GM19395 (cell line): ENCODE results near the gene TP73.

Source experiments
- ATAC-seq: cut with Tn5 transposase; IDR thresholded peaks from one replicate; pipeline ENCODE4 v1.9.1; 2021; ENCODE audit warnings: mild to moderate bottlenecking, moderate library complexity; ENCODE audit not compliant: unreplicated experiment

Gene TP73

DNA sequence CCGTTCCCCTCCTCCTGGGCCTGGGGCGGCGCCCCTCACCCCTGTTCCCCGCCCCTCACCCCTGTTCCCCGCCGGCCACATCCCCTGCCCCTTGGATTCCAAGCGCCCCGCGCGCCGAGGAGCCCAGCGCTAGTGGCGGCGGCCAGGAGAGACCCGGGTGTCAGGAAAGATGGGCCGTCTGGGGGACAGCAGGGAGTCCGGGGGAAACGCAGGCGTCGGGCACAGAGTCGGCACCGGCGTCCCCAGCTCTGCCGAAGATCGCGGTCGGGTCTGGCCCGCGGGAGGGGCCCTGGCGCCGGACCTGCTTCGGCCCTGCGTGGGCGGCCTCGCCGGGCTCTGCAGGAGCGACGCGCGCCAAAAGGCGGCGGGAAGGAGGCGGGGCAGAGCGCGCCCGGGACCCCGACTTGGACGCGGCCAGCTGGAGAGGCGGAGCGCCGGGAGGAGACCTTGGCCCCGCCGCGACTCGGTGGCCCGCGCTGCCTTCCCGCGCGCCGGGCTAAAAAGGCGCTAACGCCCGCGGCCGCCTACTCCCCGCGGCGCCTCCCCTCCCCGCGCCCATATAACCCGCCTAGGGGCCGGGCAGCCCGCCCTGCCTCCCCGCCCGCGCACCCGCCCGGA is at the start of gene TP73:
Gene TP73 (plus strand): TSS at position 587 of the 618 bp plus-strand sequence. CDS start 29,850 bp downstream, outside the sequence.
- ATAC-seq = no peak

DNA sequence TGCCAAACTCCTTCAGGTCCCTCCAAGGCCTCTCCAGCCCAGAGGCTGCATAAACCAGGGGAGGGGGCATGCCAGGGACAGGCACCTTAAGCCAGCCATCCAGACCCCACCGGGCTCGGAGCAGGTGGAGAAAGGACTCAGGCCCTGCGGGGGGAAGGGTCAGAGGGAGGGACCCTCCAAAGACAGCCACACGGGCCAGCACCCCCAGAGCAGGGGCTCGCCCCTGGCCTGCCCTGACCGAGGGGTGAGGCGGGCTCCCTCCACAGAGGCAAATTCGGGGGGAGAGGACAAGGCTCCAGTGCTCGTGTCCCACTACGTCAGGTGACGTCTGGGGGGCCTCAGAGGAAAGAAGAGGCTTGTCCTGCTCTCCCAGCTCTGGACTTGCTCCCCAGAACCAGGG is 49.2 kb upstream of the TP73 start:
- ATAC-seq = no peak

DNA sequence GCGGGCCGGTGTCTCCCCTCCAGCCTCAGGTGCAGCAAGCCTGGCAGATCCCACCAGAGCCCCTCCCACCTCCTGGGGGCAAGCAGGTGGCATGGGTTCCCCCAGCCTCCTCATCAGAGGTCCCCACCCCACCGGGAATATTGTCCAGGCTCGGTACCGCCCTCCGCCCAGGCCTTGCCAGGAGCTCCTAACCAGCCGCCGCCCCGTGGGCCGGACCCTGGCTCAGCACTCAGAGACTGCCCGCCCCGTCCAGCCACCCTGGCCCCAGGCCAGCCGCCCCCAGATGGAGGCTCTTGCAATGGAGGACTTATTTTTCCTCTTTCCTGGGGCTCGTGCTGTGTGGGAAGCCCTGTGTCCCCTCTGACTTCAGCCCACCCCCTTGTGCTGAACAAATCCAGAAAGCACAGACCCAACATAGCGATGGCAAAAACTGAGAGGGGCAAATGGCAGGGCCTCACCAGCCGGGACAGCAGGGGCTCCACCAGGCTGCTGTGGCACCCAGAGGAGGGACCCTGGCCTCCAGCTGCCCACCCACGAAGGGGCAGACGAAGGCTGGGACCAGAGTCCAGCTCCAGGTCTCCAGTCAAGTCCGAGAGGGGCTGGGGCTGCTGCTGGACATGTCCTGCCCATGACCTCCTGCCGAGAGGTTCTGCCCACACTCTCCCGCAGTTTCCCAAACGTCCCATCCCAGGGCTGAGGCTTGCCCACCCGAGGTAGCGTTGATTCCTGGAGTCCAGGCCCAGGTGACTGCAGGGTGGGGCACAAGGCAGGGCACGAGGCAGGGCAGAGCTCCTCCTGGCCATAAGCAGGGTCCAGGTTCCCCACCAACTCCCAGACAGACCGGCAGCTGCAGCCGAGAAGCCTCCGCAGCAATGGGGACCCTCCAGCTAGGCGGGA is 48.5 kb upstream of the TP73 start:
- ATAC-seq = no peak

DNA sequence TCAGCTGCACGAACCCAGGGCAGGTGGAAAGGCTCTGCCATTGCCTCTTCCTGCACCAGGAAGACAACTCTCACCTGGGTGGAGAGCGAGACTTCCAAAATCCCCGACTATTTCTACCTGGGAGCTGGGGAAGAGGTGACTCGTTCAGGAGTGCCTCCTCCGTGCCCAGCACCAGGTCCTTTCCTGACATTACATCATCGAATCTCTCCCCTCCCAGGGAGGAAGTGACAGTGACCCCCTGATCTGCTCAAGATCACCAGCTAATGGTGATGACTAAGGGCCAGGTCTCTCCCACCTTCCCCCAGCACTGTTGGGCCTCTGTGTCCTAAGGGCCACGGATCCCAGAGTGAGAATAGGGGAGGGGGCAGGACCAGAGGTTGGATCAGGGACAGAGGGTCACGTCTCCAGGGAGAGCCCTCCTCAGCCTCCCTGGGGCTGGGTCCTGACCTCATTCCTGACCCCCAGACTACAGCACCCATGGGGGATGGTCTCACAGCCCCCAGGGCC is 47.8 kb upstream of the TP73 start:
- no peak for ATAC-seq

DNA sequence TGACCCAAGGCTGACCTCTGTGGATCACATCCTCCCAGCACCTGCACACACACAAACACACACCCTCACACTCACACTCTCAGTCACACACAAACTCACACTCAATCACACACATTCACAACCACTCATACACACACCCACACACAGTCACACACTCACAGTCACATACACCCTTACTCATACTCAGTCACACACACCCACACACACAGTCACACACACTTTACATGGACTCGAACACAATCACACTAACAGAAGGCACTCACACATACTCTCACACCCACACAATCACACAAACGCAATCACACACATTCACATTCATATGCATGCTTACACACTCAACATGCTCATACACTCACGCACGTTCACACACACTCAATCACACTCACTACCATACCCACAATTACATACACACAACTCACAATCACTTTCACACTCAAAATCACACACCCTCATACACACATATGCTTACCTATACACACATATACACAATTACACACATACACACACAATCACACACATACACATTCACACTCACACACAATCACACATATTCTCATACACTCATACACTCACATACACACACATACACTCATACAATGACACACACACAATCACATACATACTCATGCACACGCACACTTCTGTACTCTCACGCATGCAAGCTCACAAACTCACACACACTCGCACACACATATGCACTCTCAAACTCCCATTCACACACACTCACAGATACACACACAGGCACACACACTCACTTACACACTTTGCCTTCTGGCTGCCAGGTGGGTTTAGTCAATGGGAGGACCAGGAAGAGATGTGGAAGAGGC is 47.1 kb upstream of the TP73 start:
- no peak for ATAC-seq

DNA sequence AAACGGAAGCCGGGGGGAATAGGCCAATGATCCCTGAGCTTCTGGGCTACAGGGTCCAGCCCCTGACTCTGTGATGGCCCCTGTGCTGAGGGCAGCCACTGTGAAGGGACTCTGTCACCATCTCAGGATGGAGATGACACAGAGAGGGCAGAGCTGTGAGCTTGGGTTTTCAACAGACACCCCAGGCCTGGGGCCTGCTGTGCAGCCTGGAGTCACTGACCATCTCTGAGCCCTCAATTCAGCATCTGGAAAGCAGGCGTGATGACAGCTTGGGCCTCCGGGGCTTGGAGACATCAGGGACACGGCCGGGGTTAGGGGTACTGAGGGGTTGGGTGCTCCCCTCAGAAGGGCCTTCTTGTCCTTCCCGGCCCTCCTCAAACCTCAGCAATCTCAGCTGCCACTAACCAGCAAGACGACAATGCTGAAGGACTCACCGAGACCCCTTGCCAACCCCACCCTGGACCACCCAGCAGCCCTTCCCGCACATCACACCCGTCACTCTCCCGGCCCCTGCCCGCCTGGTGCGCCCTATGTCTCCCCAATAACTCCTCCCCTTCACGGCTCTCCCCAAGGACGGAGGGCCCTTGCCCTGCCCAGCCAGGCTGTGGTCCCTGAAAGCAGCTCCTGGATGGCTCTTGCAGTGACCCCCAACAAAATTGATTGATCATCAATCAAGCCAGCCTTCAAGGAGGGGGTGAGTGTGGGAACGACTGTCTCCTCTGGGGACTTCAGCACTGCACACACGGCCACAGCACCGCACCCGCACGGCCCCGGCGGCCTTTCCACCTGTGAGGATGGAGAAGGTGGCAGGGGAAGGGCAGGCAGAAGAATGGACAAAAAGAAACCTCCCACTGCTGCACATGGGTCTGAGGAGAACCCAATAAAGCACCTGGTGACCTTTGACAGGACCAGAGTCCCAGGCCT is 45.3 kb upstream of the TP73 start:
- no peak for ATAC-seq

DNA sequence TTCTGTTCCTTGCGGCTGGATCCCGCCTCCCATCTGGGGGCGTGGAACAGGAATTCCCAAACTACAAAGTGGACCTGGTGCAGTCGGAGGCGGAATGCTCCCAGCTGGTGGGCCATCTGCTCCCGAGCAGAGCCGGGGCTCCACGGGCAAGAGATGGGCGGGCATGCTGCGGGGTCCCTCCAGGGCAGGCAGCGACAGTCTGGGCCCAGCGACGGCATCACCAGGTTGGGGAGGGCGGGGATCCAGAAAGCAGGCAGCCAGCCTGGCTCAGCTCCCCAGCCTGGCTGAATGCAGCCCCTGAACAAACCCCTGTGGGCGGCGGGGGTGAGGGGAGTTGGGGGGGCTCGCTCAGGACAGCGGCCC is 44.6 kb upstream of the TP73 start:
- no peak for ATAC-seq

DNA sequence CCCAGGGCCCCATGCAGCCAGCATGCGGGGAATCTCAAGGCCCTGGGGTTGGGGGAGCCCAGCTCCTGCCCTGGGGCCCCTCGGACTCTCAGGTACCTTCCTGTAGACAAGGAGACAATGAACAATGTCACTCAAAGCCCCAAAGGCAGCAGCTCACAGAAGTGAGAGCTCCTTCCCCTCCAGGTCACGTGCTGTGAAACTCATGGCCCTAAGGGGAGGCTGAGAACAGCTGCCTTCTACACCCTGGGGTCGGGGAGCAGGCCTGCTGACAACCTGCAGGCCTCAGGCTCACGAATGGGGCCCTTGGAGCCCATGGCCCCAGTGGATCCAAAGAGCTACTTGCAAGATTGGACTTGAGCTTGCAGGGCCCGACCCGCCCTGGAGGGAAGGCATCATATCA is 44.2 kb upstream of the TP73 start:
- ATAC-seq = no peak

DNA sequence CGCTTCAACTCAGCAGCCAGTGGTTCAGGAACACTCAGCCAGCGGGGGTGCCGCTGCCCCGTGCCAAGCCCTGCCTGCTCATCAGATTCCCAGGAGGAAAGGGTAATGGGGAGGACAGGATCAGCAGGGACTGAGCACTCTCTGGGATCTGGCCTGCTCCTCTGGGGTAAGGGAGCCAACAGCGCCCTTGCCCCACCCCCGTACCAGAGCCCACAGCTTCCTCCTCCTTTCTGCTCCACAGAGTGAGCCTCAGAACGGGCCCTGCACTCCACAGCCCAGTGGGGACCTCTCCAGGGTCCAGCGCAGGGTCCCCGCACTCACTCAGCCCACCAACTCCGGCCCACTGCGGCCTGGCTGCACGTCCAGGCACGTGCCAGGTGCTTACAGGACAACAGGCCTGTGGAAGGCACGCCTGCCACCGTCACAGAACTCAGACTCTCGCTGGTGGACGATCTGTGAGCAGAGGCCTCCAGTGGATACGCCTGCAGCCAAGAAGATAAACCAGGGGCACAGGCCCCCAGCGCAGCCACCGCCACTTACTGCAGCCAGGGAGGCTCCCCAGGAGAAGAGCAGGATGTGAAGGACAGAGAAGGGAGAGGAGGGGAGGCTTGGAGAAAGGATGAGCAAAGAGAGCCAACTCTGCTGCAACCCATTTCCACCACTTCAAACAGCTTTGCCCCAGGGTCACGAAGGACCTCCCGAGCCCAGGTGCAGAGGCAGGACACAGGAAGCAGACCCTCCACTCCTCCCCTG is 43.1 kb upstream of the TP73 start:
- no peak for ATAC-seq

DNA sequence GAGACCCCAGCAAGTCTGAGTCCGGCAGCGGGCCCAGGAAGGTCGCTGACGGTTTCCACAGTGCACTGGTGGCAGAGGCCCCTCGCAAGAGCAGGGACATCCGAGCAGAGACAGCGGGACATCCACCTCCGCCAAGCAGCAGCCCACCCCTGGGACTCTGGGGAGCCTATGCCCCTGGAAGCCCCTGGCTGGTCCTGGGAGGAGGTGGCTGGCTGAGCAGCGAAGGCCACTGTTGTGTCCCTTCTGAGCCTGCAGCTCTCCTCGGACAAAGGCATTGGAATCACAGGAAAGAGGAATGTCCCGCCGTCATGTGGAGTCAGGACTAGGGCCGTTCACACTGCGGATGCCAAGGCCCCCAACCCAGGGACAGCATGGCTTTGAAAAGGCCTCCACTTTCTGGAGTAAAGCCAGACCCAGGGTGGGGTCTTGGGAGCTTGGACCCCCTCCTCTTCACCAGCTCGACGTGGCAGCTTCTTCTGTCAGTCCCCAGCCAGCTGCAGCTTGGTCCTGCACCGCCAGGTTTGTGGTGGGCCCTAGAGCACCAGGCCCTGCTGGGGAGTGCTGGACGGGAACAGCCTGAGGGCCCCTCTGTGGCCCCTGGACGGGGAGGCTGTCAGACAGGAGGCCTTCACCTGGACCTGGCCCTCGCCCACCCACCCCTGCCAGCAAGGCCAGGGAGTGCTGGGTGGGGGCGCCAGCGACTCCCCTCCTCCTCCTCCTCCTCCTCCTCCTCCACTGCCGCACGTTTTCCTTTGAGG is 42.4 kb upstream of the TP73 start:
- ATAC-seq = no peak

DNA sequence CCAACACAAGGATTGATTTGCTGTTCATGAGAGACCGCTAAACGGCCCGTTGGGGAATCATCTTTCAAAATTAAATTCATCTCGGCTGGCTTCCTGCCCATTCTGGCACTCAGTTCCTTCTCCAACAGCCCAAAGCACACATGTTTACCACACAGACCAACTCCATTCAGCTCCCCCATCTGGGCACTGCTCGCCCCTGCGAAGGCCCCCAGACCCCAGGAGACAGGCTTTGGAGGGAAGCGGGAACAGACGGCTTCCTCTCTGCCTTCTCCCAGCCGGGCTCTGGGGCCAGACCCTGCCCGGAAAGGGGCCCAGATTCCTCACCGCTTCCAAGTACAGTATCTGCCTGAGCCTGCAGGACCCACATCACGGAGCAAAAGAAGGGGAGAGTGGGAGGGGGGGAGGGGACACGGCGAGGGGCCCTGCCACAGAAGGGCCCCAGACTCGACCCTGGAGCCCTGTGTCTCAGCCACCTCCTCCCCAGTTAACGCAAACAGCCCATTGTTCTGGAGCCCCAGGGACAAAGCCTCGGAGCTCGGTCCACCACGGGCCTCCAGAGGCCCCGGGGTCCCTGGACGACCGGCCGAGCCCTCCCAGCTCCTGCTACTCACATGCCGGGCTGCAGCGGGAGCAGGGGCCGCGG is 41.7 kb upstream of the TP73 start:
- ATAC-seq = no peak

DNA sequence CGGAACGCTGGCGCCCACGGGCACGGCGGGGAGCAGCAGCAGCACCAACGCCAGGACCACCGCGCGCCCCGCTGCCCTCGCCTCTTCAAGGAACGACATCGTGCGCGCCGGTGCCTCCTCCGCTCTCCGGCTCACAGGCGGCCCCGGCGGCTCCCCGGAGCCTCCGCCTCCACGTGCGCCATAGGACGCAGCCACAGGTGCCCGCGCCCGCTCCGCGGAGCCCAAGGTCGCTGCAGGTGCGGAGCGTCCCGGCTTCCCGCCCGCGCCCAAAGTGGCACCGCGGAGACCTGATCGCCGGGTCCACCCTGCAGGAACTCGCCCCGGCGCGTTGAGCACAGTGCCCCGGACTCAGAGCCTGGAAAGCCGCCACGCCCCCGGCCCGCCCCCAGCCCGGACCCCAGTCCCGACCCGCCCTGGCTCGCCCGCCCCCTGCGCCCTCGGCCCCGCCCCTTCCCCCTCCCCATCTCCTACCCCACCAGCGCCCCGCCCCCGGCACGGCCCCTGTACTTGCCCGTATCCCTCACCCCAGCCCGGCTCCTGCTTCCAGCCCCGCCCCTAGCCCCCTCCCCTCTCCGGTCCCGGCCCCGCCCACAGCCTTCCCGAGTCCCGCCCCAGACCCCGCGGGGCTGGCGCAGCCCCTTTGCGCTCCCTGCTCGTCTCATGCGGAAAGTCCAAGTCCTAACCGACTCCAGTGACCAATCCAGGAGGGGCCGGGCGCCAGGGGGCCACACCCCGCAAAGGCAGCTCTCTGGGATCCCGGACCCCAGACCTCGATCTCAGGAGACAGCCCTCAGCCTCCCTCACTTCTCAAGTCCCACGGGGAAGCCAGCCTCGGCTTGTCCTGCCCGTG is 40.9 kb upstream of the TP73 start, which contains the start of gene MEGF6:
Gene MEGF6 (minus strand): TSS at position 339 of the 850 bp plus-strand sequence. CDS start 240 bp downstream, at position 99.
- ATAC-seq = no peak

DNA sequence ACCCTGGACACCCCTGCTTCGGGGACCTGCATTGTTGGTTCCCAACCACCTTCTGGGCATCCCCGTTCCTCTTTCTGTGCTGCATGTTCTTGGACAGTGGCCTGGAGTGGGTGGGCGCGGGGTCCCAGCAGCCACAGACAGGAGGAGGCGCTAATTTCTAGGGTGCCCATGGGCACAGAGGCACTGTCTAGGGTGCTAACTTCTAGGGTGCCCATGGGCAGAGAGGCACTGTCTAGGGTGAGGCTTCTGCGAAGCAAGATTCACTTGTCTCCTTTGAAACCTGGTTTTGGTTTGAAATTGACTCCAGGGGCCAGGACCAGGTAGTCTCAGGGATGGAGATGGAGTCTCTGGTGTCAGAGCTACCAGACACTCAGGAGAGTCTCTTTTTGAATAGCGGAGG is 40.2 kb upstream of the TP73 start:
- no peak for ATAC-seq

DNA sequence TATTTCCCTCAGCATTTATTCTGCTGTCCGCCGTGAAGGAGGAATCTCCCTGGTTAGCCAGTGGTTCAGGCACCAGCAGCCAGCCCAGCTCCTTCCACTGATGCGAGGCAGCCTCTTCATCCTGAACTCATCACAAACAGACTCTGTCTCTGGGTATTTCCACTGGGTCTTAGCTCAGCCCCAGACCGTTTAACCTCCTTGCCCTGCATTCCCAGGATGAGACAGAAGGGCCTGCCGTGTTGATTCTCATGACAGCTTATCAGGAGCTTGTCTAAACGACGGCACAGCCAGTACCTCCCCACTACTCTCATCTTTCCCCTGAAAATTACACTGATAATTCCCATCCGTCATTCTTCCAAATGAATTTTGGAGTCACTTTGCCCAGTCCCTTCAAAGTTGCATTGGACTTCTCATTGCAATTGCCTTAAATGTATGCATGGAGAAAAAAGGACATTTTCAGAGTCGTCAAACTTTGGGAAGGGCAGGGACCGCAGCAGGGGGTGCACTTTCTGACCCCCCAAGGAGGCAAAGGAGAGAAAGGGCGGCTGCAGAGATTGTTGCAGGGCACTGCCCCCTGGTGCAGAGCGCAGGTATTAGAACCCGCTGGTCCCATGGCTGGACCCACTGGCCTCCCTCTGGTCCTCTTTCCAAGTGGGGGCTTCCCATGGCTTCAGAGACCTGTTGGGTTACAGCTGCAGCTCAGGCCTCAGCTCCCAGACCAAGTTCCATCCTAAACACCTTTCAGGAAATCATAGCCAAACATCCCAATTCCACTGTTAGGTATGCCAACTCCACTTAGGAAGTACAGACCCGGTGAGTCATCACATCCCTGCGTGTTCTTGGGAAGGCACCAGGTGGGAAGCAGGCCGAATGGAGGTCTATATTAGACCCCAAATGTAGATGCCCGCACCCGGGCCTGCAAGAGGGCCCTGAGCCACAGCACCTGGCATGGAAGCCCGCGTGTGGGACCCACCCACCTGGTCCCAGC is 37.3 kb upstream of the TP73 start:
- ATAC-seq = no peak

DNA sequence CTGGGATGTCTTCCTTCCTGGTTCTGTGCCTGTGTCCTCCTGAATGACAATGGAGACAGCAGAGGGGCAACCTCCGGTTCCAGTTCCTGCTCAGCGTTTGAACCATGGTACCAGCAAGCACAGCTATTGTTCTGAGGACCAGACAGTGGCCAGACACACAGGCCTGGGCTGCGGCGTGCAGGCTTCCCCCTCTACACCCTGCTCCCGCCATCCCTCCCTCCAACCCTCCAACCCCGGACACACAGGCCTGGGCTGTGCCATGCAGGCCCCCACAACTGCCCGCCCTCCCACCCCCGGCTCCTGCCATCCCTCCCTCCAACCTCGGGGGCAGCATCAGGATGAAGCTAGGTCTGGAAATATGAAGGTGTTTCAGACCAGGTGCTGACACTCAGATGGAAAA is 35.5 kb upstream of the TP73 start:
- no peak for ATAC-seq

DNA sequence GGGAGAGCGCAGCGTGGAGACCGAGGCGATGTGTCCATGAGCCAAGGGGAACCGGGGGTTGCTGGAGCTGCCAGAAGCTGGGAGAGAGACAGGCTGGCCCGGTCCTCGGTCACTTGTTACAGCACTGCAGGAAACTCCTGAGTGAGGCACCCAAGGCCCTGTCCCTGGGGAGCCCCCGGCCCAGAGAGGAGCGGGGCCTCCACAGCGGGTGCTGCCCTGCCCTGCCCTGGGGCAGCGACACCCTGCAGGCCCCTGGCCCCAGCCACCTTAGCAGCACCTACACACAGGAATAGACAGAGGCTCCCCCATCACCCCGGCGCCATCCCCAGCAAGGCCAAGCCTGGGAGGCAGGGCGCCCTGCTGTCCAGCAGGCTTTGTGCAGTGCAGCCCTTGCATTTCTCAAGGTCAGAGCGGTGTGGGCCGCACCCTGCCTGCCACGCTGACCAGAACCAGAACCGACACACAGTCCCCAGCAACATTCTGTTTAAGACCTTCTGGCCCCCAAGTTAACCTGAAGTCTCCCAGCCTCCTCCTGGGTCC is 34.4 kb upstream of the TP73 start:
- ATAC-seq = no peak
